ENCODE data around the gene CHST8.

CHST8 gene

DNA sequence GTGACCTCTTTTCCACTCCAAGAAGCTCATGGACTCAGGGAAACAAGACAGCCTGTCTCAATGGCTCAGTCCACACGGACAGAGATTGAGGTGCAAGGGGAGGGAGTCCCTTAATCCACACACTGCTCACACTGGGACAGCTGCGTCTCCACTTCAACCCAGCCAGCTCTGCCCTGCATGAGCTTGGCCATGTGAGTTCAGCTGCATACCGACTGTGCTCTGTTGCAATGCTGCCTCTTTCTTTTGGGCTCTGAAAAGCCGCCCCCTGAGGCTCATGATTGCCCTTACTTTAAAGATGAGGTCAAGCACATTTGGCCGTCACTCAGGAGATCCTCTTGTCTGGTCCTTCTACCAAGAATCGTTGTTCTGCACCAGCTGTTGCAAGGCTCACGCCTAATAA, 110.1 kb downstream of the CHST8 start:
- no peak overlapping the region for H3K4me3 ChIP-seq (ENCODE audit: low read depth, low read length)
- no peaks in the 10 kb centered on the region for H3K36me3 ChIP-seq (replicated peaks)
- H3K27me3 ChIP-seq (replicated peaks): no peaks in the 10 kb centered on the region
- TF ChIP-seq, protein P1, sequence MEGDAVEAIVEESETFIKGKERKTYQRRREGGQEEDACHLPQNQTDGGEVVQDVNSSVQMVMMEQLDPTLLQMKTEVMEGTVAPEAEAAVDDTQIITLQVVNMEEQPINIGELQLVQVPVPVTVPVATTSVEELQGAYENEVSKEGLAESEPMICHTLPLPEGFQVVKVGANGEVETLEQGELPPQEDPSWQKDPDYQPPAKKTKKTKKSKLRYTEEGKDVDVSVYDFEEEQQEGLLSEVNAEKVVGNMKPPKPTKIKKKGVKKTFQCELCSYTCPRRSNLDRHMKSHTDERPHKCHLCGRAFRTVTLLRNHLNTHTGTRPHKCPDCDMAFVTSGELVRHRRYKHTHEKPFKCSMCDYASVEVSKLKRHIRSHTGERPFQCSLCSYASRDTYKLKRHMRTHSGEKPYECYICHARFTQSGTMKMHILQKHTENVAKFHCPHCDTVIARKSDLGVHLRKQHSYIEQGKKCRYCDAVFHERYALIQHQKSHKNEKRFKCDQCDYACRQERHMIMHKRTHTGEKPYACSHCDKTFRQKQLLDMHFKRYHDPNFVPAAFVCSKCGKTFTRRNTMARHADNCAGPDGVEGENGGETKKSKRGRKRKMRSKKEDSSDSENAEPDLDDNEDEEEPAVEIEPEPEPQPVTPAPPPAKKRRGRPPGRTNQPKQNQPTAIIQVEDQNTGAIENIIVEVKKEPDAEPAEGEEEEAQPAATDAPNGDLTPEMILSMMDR (IDR thresholded peaks at IDR 0.05; ENCODE audit: low read depth, low read length, missing control alignments): no peak
- DNase-seq: no peak
- in situ Hi-C loops (cut with HindIII; ENCODE audit: low pct_ligation_motif_present, low sequenced_read_pairs): no loop called here
- H3K27ac ChIP-seq: no peak overlapping the region

DNA sequence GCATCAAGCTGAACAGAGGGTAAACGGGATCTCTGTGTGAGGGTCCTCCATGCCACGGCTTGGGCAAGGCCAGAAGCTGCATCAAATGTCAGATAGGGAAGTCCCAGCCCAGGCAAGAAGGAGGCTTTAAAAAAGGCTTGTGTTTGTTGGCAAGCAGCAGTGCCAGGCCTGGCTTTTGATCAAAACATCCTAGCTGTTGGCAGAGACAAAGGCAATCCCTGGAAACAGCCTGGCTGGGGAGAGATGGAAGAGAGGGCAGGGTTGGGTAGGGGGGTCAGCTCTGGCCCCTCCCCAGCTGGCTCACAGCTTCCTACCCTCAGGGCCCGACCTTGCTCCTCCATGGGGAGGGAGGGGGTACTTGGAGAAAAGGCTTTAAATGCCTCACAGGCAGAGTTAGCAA, 113.2 kb downstream of the CHST8 start:
- no peaks in the 10 kb centered on the region for H3K36me3 ChIP-seq (replicated peaks)
- no peaks in the 10 kb centered on the region for H3K27me3 ChIP-seq (replicated peaks)
- no peak overlapping the region for H3K27ac ChIP-seq
- in situ Hi-C loops (cut with HindIII; ENCODE audit: low pct_ligation_motif_present, low sequenced_read_pairs): no loop called here
- TF ChIP-seq, protein P1 (IDR thresholded peaks at IDR 0.05; ENCODE audit: low read depth, low read length, missing control alignments): no peak
- H3K4me3 ChIP-seq (ENCODE audit: low read depth, low read length): no peak overlapping the region
- DNase-seq: no peak

DNA sequence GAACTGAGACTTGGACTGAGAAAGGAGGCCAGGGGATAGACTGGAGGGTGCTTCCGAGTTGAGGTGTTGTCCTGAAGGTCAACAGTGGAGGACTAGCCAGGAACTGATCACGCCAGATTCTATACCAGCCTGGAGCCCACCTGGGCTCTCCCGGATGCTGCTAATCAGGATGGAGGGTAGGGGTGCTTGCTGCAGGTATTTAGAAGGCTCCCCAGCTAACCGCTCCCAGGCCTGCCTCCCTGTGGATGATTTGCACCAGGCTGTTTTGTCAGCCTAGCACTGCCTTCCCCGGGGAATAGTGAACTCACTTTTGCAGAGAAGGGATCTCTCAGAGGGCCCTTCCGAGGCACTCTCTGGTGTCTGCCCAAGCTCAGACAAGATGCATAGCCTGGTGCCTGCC, 114.4 kb downstream of the CHST8 start:
- TF ChIP-seq, protein P1 (IDR thresholded peaks at IDR 0.05; ENCODE audit: low read depth, low read length, missing control alignments): no peak
- Histone ChIP-seq H3K4me3 (ENCODE audit: low read depth, low read length) (no peak overlapping the region), H3K27me3 (replicated peaks) (no peaks in the 10 kb centered on the region), H3K27ac (no peak overlapping the region), H3K36me3 (replicated peaks) (no peaks in the 10 kb centered on the region)
- in situ Hi-C loops (cut with HindIII; ENCODE audit: low pct_ligation_motif_present, low sequenced_read_pairs): no loop called here
- no peak for DNase-seq

DNA sequence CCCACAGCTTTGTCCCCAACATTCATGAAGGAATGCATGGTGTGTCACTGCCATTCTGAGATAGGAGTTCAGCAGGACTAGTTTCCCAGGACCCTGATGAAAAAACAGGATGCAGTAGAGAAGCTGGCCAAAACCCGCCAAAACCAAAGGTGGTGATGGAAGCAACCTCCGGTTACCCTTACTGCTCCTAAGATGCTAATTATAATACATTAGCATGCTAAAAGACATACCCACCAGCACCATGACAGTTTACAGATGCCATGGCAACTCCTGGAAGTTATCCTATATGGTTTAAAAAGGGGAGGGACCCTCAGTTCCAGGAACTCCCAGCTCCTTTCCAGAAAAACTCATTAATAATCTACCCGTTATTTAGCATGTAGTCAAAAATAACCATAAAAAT, 115.0 kb downstream of the CHST8 start:
- TF ChIP-seq, protein P1 (IDR thresholded peaks at IDR 0.05; ENCODE audit: low read depth, low read length, missing control alignments): no peak
- Histone ChIP-seq H3K36me3 (replicated peaks) (no peaks in the 10 kb centered on the region), H3K27ac (no peak overlapping the region), H3K27me3 (replicated peaks) (no peaks in the 10 kb centered on the region), H3K4me3 (ENCODE audit: low read depth, low read length) (no peak overlapping the region)
- DNase-seq: no peak
- in situ Hi-C loops (cut with HindIII; ENCODE audit: low pct_ligation_motif_present, low sequenced_read_pairs): no loop called here

DNA sequence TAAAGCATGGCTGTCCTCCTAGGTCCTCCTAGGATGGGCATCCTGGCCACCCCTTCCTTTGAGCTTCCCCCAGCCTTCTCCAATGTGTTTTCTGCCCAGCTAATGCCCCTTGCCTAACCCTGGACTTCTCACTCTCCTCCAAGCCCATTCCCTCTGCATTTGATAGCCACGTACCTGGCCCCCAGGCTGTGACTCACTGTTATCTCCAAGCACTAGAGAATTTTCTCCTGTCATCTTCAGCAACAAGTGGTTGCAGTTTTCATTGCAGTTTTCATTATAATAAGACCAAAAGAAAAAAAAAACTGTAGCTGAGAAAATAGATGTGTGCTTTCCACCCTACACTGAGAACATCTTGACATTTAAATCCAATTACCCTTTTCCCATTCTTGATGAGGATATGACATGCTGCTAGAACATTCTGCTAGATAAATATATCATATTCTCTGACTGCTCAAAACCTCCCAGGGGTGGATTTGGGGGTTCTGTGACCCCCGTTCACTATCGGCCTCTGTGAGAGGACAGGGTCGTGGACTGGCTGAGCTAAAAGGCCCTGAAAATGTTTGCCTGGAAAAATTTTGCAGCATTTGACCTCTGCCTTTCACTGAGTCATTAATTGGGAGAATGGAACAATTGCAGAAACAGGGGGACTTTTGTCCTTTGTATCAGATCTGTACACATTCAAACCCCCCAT, 116.1 kb downstream of the CHST8 start:
- Histone ChIP-seq H3K4me3 (ENCODE audit: low read depth, low read length) (no peak overlapping the region), H3K27me3 (replicated peaks) (no peaks in the 10 kb centered on the region), H3K36me3 (replicated peaks) (no peaks in the 10 kb centered on the region), H3K27ac (no peak overlapping the region)
- in situ Hi-C loops (cut with HindIII; ENCODE audit: low pct_ligation_motif_present, low sequenced_read_pairs): no loop called here
- no peak for DNase-seq
- TF ChIP-seq, protein P1 (IDR thresholded peaks at IDR 0.05; ENCODE audit: low read depth, low read length, missing control alignments): no peak
